Measurements from ENCODE around the gene SPTLC1. TPM values are rescaled to one million over a fixed set of nuclear protein-coding genes. Genes with fewer than 3 reads are reported as not detected.

Gene SPTLC1
- polyA plus RNA-seq, 2 of the 4 experiments (the other 2 are of a cell fraction): 63.7 to 122 TPM

GRCh38 chr9:91992461-91993041, 122.7 kb downstream of the SPTLC1 start:
- POLR2A ChIA-PET: interaction anchor here (0.7 kb wide), 1 partner anchor 111 kb away, joined by 3 read pairs; no protein-coding TSS in a partner anchor
- H3K27ac ChIP-seq: no peak overlapping the region
- FAIRE-seq: no peak

GRCh38 chr9:91991721-91992341, 123.4 kb downstream of the SPTLC1 start:
- no peak overlapping the region for H3K4me3 ChIP-seq
- CTCF ChIA-PET: interaction anchor here (0.7 to 2.6 kb wide), 5 partner anchors 10 to 59 kb away, joined by 3 to 7 read pairs (median 3); no protein-coding TSS in a partner anchor
- H3K9me3 ChIP-seq: no peaks in the 10 kb centered on the region
- TF ChIP-seq POLR2AphosphoS2 (conservative IDR thresholded peaks at IDR 0.05; ENCODE audit: low read length): no peak
- no peak for TF ChIP-seq RAD21 (conservative IDR thresholded peaks at IDR 0.05 in 1 of 2, IDR thresholded peaks at IDR 0.05 in 1 of 2)
- no peak for TF ChIP-seq HOXB5 (CRISPR knock-in tag; IDR thresholded peaks at IDR 0.05)
- H3K4me2 ChIP-seq: no peak overlapping the region
- POLR2A ChIA-PET: no interaction called here
- peaks cover 7% of the 10 kb centered on the region; the same call in 2 of the 3 replicates for H3K4me1 ChIP-seq
- 76% methylated on average over 20 of the region's 20 CpGs for whole genome bisulfite sequencing (ENCODE audit: missing lambda C conversion rate)
- FAIRE-seq (no peak), ATAC-seq (no peak), DNase-seq (ENCODE audit: low read depth in 1 of 2, low spot score in 1 of 2) (no peak)
- H3K27ac ChIP-seq: no peak overlapping the region

More at GRCh38 chr9:91992461-91993041, 122.7 kb downstream of the SPTLC1 start:
- CTCF ChIA-PET: interaction anchor here (1.5 to 2.6 kb wide), 2 partner anchors 11 to 38 kb away, joined by 3 to 7 read pairs; no protein-coding TSS in a partner anchor
- ATAC-seq (0 out of 6 replicates have a peak, but pooled peaks of 1 of the 2 experiments have one; percentile 30), DNase-seq (ENCODE audit: low read depth in 1 of 2, low spot score in 1 of 2) (peak in 1 of 2 experiments; percentile 12)
- no peaks in the 10 kb centered on the region for H3K9me3 ChIP-seq
- TF ChIP-seq CHD4 (IDR thresholded peaks at IDR 0.05; ENCODE audit: borderline replicate concordance): no peak
- TF ChIP-seq RARB (CRISPR knock-in tag; IDR thresholded peaks at IDR 0.05): no peak
- TF ChIP-seq EHF (CRISPR knock-in tag; IDR thresholded peaks at IDR 0.05): no peak
- no peak for TF ChIP-seq USF2 (IDR thresholded peaks at IDR 0.05)
- TF ChIP-seq HES2 (IDR thresholded peaks at IDR 0.05): no peak
- peaks cover 7% of the 10 kb centered on the region; the same call in 2 of the 3 replicates for H3K4me1 ChIP-seq
- H3K4me2 ChIP-seq: no peak overlapping the region
- no peak overlapping the region for H3K4me3 ChIP-seq
- 34% methylated on average over 12 of the region's 12 CpGs for WGBS (ENCODE audit: missing lambda C conversion rate)

GRCh38 chr9:91986248-91986647, 129.0 kb downstream of the SPTLC1 start:
- peak; percentile 17 for TF ChIP-seq MAFK (IDR thresholded peaks at IDR 0.05; ENCODE audit: partially characterized antibody)
- no peak for TF ChIP-seq BCL3 (IDR thresholded peaks at IDR 0.05)
- no peak for TF ChIP-seq HOXA7 (CRISPR knock-in tag; IDR thresholded peaks at IDR 0.05)
- no peak for TF ChIP-seq NFE2L2 (conservative IDR thresholded peaks at IDR 0.05; ENCODE audit: low read length)
- no peak for ATAC-seq
- CTCF ChIA-PET: interaction anchor here (3.6 kb wide), 1 partner anchor 35 kb away, joined by 14 read pairs; the partner anchor contains the start of gene ROR2
- Histone ChIP-seq H3K9me3 (no peaks in the 10 kb centered on the region), H3K4me2 (no peak overlapping the region), H3K27ac (no peak overlapping the region), H3K4me3 (no peak overlapping the region), H3K4me1 (no peaks in the 10 kb centered on the region)
- 34% methylated on average over 2 of the region's 2 CpGs for whole genome bisulfite sequencing (ENCODE audit: missing lambda C conversion rate)
- DNase-seq (ENCODE audit: low read depth in 1 of 2, low spot score in 1 of 2): no peak
- POLR2A ChIA-PET: no interaction called here
- no peak for FAIRE-seq

- Histone ChIP-seq H3K4me1 (no peaks in the 10 kb centered on the region), H3K4me2 (no peak overlapping the region), H3K4me3 (no peak overlapping the region), H3K9me3 (no peaks in the 10 kb centered on the region), H3K27ac (no peak overlapping the region)
- 54% methylated on average over 2 of the region's 2 CpGs for WGBS (ENCODE audit: missing lambda C conversion rate)
- ChIA-PET POLR2A (no interaction called here), CTCF (interaction anchor here (1.2 to 3.6 kb wide), 2 partner anchors 31 to 35 kb away, joined by 3 to 14 read pairs; partner anchors contain the start of gene ROR2)
- TF ChIP-seq FOXS1 (CRISPR knock-in tag; IDR thresholded peaks at IDR 0.05) (no peak), NPAS2 (CRISPR knock-in tag; IDR thresholded peaks at IDR 0.05; ENCODE audit: borderline replicate concordance) (no peak), EP300 (IDR thresholded peaks at IDR 0.05) (no peak), HMGXB4 (CRISPR knock-in tag; IDR thresholded peaks at IDR 0.05; ENCODE audit: borderline replicate concordance) (no peak), HOXB13 (CRISPR knock-in tag; IDR thresholded peaks at IDR 0.05; ENCODE audit: low read depth) (no peak)
- no peak for DNase-seq (ENCODE audit: low read depth in 1 of 2, low spot score in 1 of 2)
- no peak for ATAC-seq
- no peak for FAIRE-seq
These were observed 129.5 kb downstream of the SPTLC1 start for GRCh38 chr9:91985692-91986091.
